Smooth muscle cell (in vitro differentiated cells): ENCODE measurements around the gene TBL1Y. TPM values are rescaled to one million over a fixed set of nuclear protein-coding genes. Genes with fewer than 3 reads are reported as not detected.
"Not testable (repeated sequence)": the region's sequence is repeated elsewhere in the genome, so short reads cannot be mapped to it uniquely, and the experiment has no call there.

Experiments
- DNase-seq: peaks from one replicate; lab custom pipeline; 2025; ENCODE audit not compliant: unreplicated experiment; lab: John Stamatoyannopoulos, UW
- H2AFZ ChIP-seq: fragments of 200-600 bp; sonication (generic); 2 replicates; pipeline ENCODE4 v1.6.0; 2016; ENCODE audit warnings: antibody characterized with exemption, low read depth, mild to moderate bottlenecking
- H3F3A ChIP-seq: fragments of 200-600 bp; sonication (generic); 2 replicates; pipeline ENCODE4 v1.6.0; 2017; ENCODE audit warnings: antibody characterized with exemption, low read depth
- H3K27ac ChIP-seq: fragments of 200-600 bp; sonication (generic); 2 replicates; pipeline ENCODE4 v1.5.1; 2016; ENCODE audit warnings: low read depth, mild to moderate bottlenecking
- H3K27me3 ChIP-seq: fragments of 200-600 bp; sonication (generic); 2 replicates; pipeline ENCODE4 v1.6.1; 2016; ENCODE audit warnings: low read depth, mild to moderate bottlenecking
- H3K36me3 ChIP-seq: fragments of 200-600 bp; sonication (generic); 2 replicates; pipeline ENCODE4 v1.5.1; 2016; ENCODE audit warnings: low read depth
- H3K4me1 ChIP-seq: fragments of 200-600 bp; sonication (generic); 2 replicates; pipeline ENCODE4 v1.5.1; 2016; ENCODE audit warnings: low read depth
- H3K4me2 ChIP-seq: fragments of 200-600 bp; sonication (generic); 2 replicates; pipeline ENCODE4 v1.6.0; 2016; ENCODE audit warnings: mild to moderate bottlenecking
- H3K4me3 ChIP-seq: fragments of 200-600 bp; sonication (generic); 2 replicates; pipeline ENCODE4 v1.5.1; 2016; ENCODE audit warnings: mild to moderate bottlenecking
- H3K79me2 ChIP-seq: fragments of 200-600 bp; sonication (generic); 2 replicates; pipeline ENCODE4 v1.6.0; 2016; ENCODE audit warnings: low read depth, mild to moderate bottlenecking
- H3K9ac ChIP-seq: fragments of 200-600 bp; sonication (generic); 2 replicates; pipeline ENCODE4 v1.6.0; 2016; ENCODE audit warnings: low read depth
- H3K9me3 ChIP-seq: fragments of 200-600 bp; sonication (generic); replicated peaks from 2 replicates; pipeline ENCODE4 v1.5.1; 2016; ENCODE audit warnings: low read depth
- H4K20me1 ChIP-seq: fragments of 200-600 bp; sonication (generic); 2 replicates; pipeline ENCODE4 v1.6.0; 2016; ENCODE audit warnings: low read depth
- WGBS: methylation state at CpG from one replicate; pipeline ENCODE4 v1.1.7; 2016; ENCODE audit warnings: low lambda C conversion rate; 5-methylcytosine and 5-hydroxymethylcytosine counted together
- polyA plus RNA-seq: library from polyadenylated mRNA; unstranded; fragments of >200 nt; fragmentation: Nextera tagmentation; extraction: Ambion mirVana; gene quantifications from 2 replicates; pipeline ENCODE4 v1.2.1, GENCODE V29; 2016
- total RNA-seq: library from RNA; depleted of rRNA; stranded (reverse); fragments of >200 nt; gene quantifications from 2 replicates; pipeline ENCODE4 v1.2.3, GENCODE V29; 2014
- TF ChIP-seq, protein P1 (sequence below): fragments of 200-600 bp; sonication (generic); IDR thresholded peaks from 2 replicates; pipeline ENCODE4 v1.5.1; 2017; ENCODE audit warnings: borderline replicate concordance, mild to moderate bottlenecking, antibody characterized with exemption; ENCODE audit not compliant: insufficient read depth, poor library complexity, severe bottlenecking

TBL1Y gene
- total and polyA plus RNA-seq, 2 experiments from 2014 or later: not detected

DNA sequence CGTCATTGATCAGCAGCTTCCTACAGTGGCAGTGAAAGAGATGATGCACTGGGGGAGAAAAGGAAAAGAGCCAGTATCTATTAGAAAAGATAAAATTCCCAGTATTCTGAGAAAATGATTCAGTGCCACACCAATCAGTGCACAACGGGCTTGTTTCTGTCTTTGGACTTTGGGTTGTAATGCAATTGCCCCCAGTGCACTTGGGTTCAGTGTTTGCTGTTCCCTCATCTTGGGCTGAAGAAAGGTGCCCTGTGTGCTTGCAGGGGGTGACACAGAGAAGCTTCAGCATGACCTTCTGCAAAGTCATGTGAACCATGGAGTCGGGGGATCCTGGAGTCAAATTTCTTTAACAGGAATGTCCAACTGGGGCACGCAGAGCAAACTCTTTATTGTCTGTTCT, 131.5 kb downstream of the TBL1Y start:
- H3F3A ChIP-seq: no peaks in the 10 kb centered on the region
- H4K20me1 ChIP-seq: no peaks in the 10 kb centered on the region
- no peaks in the 10 kb centered on the region for H3K36me3 ChIP-seq
- H3K4me1 ChIP-seq: no peaks in the 10 kb centered on the region
- H3K27ac ChIP-seq: no peak overlapping the region
- H3K9ac ChIP-seq: no peak overlapping the region
- no peaks in the 10 kb centered on the region for H3K27me3 ChIP-seq
- no CpG with 5 or more reads among the region's 4 CpGs for WGBS
- no peak for DNase-seq
- H3K4me3 ChIP-seq: no peak overlapping the region
- H3K79me2 ChIP-seq: no peaks in the 10 kb centered on the region
- TF ChIP-seq, protein P1, sequence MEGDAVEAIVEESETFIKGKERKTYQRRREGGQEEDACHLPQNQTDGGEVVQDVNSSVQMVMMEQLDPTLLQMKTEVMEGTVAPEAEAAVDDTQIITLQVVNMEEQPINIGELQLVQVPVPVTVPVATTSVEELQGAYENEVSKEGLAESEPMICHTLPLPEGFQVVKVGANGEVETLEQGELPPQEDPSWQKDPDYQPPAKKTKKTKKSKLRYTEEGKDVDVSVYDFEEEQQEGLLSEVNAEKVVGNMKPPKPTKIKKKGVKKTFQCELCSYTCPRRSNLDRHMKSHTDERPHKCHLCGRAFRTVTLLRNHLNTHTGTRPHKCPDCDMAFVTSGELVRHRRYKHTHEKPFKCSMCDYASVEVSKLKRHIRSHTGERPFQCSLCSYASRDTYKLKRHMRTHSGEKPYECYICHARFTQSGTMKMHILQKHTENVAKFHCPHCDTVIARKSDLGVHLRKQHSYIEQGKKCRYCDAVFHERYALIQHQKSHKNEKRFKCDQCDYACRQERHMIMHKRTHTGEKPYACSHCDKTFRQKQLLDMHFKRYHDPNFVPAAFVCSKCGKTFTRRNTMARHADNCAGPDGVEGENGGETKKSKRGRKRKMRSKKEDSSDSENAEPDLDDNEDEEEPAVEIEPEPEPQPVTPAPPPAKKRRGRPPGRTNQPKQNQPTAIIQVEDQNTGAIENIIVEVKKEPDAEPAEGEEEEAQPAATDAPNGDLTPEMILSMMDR: no peak
- no peak overlapping the region for H3K4me2 ChIP-seq
- no peak overlapping the region for H2AFZ ChIP-seq
- no peaks in the 10 kb centered on the region for H3K9me3 ChIP-seq

DNA sequence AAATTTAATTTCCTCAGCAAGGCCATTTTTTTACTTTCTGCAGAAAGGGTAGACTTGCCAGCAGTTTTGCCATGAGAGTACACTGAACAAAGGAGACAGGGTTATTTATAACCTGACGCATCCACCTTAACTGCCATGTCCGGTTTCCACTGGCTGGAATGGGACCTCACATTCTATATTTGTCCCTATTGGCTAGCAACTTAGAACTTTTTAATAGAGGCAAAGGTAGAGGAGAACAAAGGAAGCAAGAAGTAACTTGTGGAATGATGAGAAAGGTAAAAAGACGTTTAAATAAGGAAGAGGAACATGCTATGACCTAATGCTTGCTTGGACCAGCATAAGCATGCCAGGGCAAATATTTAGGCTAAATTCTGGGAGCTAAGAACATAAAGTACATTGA, 142.0 kb downstream of the TBL1Y start:
- not testable (repeated sequence) for H3K4me3 ChIP-seq, H3K4me2 ChIP-seq, H2AFZ ChIP-seq, H4K20me1 ChIP-seq, H3K9me3 ChIP-seq, H3K4me1 ChIP-seq, H3K27ac ChIP-seq, DNase-seq, H3K36me3 ChIP-seq, H3K9ac ChIP-seq, H3F3A ChIP-seq, H3K27me3 ChIP-seq, H3K79me2 ChIP-seq
- no CpG with 5 or more reads among the region's 3 CpGs for WGBS

DNA sequence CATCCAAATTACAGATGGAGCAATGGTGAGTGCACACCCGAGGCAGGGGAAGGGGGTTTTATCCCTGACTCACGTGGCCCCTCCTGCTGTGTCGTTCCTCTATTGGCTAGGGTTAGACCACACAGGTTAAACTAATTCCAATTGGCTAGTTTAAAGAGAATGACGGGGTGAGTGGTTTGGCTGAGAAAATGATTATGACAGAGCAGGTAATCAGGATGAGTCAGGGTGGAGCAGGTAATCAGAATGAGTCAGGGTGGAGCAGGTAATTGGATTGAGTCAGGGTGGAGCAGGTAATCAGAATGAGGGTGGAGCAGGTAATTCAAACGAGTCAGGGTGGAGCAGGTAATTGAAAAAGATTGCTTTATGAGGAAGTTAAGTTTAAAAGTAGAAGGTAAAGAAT, 146.4 kb downstream of the TBL1Y start:
- Histone ChIP-seq H3K4me1 (no peaks in the 10 kb centered on the region), H3K4me3 (no peak overlapping the region), H2AFZ (no peak overlapping the region), H3K27ac (no peak overlapping the region), H3K36me3 (no peaks in the 10 kb centered on the region), H3K27me3 (no peaks in the 10 kb centered on the region), H4K20me1 (no peaks in the 10 kb centered on the region), H3K79me2 (no peaks in the 10 kb centered on the region), H3K4me2 (no peak overlapping the region), H3F3A (no peaks in the 10 kb centered on the region), H3K9ac (no peak overlapping the region), H3K9me3 (no peaks in the 10 kb centered on the region)
- DNase-seq: no peak
- TF ChIP-seq, protein P1: no peak
- no CpG with 5 or more reads among the region's 5 CpGs for WGBS

DNA sequence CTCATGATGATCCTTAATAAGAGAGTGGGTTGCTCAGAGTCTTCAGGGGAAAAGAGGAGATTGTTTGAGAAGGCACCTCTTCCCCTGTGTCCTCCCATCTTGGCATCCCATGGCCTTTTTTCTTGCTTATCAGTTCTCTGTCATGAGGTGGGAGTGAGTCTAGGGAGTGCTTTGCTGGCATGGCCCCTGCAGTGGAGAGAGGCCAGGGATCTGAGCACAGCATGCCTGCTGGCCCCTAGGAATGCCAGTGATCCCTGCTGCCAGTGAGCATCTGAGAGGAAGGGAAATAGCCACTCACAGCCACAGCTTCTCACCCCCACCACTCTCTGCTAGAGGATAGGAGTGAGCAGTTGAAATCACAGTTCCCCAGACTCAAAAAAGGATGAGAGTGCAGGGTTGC, 168.2 kb downstream of the TBL1Y start:
- no peak overlapping the region for H2AFZ ChIP-seq
- TF ChIP-seq, protein P1: no peak
- H3K4me3 ChIP-seq: no peak overlapping the region
- H3K4me1 ChIP-seq: no peaks in the 10 kb centered on the region
- no peak overlapping the region for H3K9ac ChIP-seq
- no peak overlapping the region for H3K27ac ChIP-seq
- no peaks in the 10 kb centered on the region for H3K27me3 ChIP-seq
- no peaks in the 10 kb centered on the region for H3K36me3 ChIP-seq
- DNase-seq: no peak
- no peaks in the 10 kb centered on the region for H3K79me2 ChIP-seq
- no peak overlapping the region for H3K4me2 ChIP-seq
- H3K9me3 ChIP-seq: no peaks in the 10 kb centered on the region
- no peaks in the 10 kb centered on the region for H4K20me1 ChIP-seq
- H3F3A ChIP-seq: no peaks in the 10 kb centered on the region

DNA sequence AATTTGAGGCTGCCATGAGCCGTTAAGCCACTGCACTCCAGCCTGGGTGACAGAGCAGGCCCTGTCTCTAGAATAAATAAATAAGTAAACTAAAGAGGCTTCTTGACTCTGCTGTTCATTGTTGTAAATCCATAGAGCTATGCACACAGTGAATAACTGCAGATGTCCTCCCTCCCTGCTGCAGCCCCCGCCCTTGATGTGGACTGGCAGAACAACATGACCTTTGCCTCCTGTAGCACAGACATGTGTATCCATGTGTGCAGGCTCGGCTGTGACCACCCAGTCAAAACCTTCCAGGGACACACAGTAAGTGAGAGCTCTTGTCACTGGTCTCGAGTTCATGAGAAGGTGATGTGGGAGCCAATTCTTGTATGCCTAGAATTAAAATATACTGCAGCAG, 170.1 kb downstream of the TBL1Y start:
- not testable (repeated sequence) for H3K27ac ChIP-seq, H3F3A ChIP-seq, H3K4me1 ChIP-seq, H3K4me3 ChIP-seq, H2AFZ ChIP-seq, H3K36me3 ChIP-seq, H3K79me2 ChIP-seq, H3K27me3 ChIP-seq, H3K4me2 ChIP-seq, DNase-seq, H4K20me1 ChIP-seq, H3K9ac ChIP-seq, H3K9me3 ChIP-seq
- WGBS: no CpG with 5 or more reads among the region's 4 CpGs
